NCI-H2081 (cell line): ENCODE results near the gene NLRP12.
"Not testable (repeated sequence)": the region's sequence is repeated elsewhere in the genome, so short reads cannot be mapped to it uniquely, and the experiment has no call there.

ENCODE experiments used
- DNase-seq, 2 experiments: peaks; one replicate each; lab custom pipeline; 2025; lab: John Stamatoyannopoulos, UW

NLRP12 gene

DNA sequence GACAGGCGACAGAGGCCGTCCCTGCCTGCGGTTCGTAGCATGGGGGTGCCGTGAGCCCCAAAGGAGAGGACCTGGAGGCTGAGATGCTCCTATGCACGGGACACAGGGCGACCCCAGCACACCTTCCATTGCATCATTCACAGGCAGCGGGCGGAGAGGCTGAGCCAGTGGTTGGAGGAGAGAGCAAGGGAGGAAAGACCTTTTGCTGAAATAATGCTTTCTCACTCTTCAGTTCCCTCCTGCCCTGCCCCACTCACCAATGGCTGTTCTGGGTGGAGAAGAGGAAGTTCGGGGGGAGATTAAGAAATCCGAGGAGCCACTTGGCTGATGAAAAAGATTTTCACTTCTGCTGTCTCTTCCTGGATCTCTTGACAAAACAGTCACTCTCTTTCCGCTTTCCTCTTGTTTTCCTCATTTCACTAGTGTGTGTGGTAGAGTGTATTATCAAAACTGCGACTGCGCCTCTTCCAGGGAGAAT is at the start of gene NLRP12:
NLRP12 (minus strand) TSS at position 181 of the 478 bp plus-strand sequence; CDS start at position 41, 140 bp downstream.
- no peak for DNase-seq

DNA sequence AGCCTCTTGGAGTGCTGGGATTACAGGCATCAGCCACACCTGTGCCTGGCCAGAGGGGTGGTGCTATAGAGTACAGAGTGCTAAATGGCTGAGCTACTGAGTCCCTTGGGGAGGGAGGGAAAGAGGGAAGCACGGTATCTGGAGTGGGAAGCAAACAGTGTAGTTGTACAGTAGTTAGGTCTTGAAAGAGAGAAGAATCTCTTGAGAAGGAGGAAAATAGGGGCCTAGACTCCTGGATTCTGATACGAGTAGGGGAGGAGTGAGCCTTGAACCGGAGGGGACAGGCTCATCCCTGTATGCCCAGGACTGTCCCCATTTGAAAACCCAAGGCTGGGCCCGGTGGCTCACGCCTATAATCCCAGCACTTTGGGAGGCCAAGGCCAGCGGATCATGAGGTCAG is 48.6 kb upstream of the NLRP12 start:
- DNase-seq, result no peak

GRCh38 chr19:53871454-53871853 is 47.3 kb upstream of the NLRP12 start:
- no peak for DNase-seq

DNA sequence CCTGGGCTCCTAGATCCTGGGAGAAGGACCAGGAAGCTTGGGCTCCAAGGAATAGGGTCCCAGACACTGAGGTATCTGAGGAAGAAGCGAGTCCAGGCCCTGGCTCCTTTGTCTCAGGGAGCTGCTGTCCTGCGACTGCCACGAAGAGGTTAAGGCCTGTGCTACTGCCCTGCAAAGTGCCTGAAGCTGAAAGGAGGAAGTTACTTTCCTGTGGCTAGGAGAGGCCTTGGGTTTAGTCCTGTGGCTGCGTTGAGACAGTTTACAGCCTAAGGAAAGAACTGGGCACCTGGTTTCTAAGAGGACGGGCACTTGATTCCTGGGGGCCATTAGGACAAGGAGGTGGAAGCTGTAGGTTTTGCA is 46.4 kb upstream of the NLRP12 start:
- DNase-seq, result no peak

DNA sequence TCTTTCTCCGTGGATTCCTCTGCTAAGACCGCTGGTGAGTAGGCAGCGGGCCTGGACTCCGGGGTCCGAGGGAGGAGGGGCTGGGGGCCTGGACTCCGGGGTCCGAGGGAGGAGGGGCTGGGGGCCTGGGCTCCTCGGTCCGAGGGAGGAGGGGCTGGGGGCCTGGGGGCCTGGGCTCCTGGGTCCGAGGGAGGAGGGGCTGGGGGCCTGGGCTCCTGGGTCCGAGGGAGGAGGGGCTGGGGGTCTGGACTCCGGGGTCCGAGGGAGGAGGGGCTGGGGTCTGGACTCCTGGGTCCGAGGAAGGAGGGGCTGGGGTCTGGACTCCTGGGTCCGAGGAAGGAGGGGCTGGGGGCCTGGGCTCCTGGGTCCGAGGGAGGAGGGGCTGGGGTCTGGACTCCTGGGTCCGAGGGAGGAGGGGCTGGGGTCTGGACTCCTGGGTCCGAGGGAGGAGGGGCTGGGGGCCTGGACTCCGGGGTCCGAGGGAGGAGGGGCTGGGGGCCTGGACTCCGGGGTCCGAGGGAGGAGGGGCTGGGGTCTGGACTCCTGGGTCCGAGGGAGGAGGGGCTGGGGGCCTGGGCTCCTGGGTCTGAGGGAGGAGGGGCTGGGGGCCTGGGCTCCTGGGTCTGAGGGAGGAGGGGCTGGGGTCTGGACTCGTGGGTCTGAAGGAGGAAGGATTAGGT is 45.8 kb upstream of the NLRP12 start:
- DNase-seq, result not testable (repeated sequence)

- DNase-seq, result no peak
Measured at GRCh38 chr19:53868892-53869804, 45.0 kb upstream of the NLRP12 start.

DNA sequence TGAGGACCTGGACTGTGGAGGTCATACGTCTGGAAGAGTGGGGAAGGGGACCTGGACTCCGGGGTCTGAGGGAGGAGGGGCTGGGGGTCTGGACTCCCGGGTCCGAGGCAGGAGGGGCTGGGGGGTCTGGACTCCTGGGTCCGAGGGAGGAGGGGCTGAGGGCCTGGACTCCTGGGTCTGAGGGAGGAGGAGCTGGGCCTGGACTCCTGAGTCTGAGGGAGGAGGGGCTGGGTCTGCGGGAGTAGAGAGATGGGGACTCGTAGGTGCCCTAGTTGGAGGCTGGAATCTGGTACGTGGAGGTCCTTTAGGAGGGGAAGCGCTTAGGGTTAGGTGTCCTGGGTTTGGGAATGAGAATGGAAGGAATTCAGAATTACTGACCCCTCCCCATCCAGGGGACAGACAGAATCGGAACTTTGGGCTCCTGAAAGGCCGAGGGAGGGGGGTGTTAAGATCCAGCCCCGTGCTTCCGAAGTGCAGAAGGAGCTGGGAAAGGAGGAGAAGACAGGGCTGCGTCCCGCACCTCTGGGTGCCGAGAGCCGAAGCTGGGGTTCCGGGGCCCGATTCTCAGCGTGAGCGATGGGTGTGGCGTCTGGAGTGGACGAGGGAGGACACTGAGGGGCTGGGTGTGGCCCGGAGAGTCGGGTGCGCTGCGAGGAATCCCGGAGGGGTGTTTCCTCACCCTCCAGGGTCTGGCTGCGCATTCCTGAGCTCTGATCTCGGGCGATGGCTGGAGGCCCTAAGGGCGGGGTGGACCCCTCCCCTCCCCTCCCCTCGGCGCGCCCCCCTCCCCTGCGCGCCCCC is 44.2 kb upstream of the NLRP12 start:
- no peak for DNase-seq

DNA sequence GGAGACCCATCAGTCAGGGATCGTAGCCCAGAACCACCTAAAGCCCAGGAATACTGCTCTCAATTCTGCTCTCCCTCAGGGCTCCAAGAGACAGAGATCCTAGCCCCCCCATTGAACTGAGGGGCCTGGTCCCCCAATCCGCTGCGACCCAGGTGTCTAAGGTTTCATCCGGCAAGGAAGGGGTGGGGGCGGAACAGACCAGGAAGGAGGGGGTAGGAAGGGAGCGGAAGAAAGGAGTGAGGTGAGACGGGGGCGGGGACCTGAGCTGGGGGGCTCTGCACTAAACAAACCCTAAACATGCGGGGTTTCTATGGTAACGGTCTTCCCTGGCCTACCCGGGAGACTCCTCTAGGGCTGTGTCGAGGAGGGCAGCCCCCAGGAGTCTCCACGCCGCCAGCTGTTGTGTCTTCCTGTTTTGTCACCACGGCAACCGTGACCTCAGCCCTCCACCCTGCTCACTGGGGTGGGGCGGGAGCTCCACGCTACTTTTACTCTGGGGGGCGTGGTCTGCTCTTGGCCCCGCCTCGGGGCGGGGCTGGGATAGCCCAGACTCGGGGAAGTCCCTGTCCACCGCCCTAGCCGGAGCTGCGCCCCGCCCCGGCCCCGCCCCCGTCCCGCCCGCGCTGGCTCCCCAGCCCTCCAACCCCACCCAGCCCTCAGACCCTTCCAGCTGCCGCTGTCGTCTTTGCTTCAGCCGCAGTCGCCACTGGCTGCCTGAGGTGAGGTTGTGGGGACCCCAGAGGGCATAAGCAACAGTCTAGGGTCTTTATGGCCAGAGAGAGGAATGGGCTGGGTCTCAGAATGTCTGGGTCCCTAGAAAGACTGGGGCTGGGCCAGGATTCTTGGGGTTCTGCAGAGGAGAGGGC is 43.3 kb upstream of the NLRP12 start, which contains the start of gene MYADM:
MYADM (plus strand) TSS at position 659 of the 866 bp plus-strand sequence. CDS start 5,647 bp downstream, outside the sequence.
- DNase-seq, result no peak

DNA sequence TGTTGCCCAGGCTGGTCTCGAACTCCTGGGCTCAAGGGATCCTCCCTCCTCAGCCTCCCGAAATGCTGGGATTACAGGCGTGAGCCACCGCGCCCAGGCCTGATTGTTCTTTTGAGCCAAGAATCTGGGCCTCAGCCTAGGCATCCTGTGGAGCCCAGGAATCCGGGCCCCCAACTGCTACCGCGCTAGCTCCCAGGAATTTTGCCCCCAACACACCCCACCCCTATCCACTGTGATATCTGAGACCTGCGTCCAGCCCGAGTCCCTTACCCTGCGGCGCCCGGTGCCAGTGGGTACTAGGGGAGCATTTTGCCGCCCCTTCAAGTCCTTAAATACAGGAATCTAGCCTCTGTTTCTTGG is 42.7 kb upstream of the NLRP12 start:
- DNase-seq, result no peak

DNA sequence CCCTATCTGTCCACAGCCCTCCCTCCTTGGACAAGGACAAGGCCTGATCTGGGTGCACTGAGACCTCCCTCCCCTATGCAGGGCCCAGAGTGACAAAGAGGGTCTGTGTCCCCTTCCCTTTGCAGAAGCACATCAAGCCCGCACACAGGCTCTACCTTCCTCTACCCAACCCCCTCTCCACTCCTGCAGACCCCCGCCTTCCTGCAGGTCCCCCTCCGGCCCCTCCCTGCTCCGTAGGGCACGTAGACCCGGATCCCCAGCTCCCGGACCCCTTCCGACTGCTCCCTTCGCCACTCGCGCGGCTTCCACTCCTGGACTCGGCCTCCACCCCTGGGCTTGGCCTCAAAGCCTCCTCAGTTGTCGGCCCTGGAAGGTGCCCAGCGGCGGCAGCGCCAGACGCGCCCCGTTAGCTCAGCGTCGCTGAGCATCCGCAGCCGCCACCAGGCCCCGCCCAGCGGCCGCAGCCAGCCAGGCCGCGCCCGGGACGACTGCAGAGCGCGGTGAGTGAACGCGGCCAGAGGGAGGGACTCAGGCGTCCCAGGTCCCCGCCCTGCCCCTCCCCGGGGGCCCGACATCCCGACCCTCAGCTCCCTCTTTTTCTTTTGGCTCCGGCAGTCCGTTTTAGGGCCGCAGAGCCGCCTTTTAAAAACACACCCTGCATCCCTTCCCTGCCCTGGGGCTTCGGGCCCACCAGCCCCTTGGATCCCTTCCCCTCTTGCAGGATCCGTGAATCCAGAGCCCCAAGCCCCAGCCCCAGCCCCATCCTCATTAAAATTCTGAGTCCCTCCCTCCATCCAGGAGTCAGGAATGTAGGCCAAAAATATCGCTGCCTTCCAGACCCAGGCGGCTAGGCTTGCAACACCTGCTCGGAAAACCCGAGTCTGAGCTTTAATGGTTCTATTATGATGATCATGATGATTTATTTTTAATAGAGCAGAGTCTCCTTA is 42.1 kb upstream of the NLRP12 start:
- no peak for DNase-seq

DNA sequence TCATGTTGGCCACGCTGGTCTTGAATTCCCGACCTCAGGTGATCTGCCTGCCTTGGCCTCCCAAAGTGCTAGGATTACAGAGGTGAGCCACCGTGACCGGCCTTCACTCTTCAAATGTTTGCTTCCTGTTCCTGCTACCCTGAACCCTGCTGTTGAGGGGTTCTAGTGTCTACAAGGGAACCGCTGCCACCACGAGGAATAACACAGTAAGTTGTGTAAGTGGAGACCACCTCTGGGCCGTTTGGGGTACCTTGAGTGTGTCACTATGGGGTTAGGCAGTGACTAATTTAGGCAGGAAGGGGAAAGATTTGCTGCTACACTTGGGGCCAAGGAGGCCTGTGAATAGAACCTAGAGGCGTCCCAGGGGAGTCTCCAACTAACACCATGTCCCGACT is 41.4 kb upstream of the NLRP12 start:
- DNase-seq, result no peak

DNA sequence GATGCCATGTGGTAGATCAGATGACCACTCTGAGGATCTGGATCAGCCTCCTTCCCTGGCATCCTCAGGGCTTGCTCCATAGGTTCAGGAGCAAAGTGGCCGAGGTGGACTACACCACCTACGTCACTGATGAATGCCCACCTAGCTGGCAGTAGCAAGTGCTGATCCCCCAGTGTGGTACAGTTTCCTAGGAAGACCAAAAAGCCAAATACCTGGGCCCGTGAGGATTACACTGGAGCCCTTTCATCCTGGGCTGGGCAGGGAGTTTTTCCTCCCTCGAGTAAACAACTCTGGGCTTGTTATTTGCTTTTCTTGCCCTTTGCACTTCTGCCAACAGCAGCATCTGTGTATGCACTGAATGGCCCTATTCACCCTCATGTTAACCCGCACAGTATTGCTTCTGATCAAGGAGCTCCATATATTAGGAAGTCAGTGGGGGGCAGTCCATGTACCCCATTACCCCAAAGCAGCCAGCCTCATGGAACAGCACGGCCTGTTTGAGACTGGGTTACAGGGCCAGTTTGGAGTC is 40.3 kb upstream of the NLRP12 start:
- DNase-seq, result no peak

- no peak for DNase-seq
Measured at GRCh38 chr19:53853707-53854106, 29.6 kb upstream of the NLRP12 start.

DNA sequence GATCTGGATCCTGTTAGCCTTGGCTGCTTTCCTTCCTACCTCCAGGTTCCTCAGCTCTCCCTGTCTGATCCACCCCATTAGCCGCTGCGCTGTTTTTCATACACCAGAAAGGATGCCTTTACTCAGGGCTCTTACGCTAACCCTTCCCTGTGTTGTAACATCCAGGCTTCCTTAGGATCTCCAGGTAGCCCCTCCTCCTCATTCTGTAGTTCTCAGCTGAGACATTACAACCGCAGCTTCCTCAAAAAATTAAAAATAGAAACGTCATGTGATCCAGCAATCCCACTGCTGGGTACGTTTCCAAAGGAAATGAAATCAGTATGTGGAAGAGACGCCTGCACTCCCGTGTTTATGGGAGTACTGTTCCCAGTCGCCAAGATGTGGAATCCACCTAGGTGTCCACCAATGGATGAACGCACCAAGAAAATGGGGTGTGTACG is 25.1 kb upstream of the NLRP12 start:
- DNase-seq, result no peak

DNA sequence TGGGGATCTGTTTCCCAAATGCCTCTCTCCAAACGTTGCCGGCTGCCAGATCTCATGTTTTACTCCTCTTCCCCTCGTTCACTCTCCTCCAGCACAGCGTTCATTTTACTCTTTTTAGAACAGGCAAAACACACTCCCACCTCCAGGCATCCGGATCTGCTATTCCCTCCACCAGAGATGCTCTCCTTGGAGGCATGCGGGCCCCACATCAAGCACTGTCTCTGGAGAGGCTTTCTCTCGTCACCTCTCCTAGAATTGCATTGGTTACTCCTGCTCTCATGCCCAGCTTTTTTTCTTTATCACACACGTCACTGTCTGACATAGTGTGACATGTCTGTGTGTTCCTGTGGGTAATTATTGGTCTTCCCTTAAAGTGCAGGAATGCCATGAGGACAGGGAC is 23.4 kb upstream of the NLRP12 start:
- no peak for DNase-seq

DNA sequence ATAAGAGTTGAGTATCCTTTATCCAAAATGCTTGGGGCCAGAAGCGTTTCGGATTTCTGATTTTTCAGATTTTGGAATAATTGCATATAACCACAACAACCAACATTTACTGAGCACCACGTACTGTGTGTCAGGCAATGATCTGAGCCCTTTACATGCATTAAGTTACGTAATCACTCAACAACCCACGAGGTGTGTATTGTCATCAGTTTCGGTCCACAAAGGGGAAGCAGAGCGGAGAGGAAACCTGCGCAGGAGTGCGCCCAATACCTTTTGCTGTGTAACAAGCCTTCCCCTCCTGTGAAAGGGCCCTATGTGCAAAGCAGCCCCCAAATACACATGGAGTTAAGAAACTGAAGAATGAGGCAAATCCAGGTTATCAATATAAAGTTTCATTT is 20.7 kb upstream of the NLRP12 start:
- DNase-seq, result no peak

- DNase-seq, result not testable (repeated sequence)
Measured at GRCh38 chr19:53840914-53841313, 16.8 kb upstream of the NLRP12 start.

GRCh38 chr19:53840241-53840640 is 16.1 kb upstream of the NLRP12 start:
- DNase-seq, result not testable (repeated sequence)

DNA sequence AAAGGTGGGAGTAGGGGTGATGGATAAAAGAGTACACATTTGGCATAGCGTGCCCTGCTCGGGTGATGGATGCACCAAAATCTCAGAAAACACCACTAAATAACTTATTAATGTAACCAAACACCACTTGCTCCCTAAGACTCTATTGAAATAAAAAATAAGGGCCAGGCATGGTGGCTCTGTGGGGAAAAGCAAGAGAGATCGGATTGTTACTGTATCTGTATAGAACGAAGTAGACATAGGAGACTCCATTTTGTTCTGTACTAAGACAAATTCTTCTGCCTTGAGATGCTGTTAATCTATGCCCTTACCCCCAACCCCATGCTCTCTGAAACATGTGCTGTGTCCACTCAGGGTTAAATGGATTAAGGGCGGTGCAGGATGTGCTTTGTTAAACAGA is 14.3 kb upstream of the NLRP12 start:
- DNase-seq, result not testable (repeated sequence)

GRCh38 chr19:53832861-53833260 is 8.7 kb upstream of the NLRP12 start:
- not testable (repeated sequence) for DNase-seq
